OCI-LY1 (cell line): ENCODE data around the gene KRTAP10-10.
"Not testable (repeated sequence)": the region's sequence is repeated elsewhere in the genome, so short reads cannot be mapped to it uniquely, and the experiment has no call there.

Source experiments
- H2AFZ ChIP-seq: fragments of 200-600 bp; sonication (generic), shearing (Covaris generic); 2 replicates; pipeline ENCODE4 v1.6.0; 2014; ENCODE audit warnings: antibody characterized with exemption, mild to moderate bottlenecking, low read length
- H3F3A ChIP-seq: fragments of 200-600 bp; sonication (generic), shearing (Covaris generic); 2 replicates; pipeline ENCODE4 v1.6.0; 2014; ENCODE audit warnings: mild to moderate bottlenecking, antibody characterized with exemption, low read length, moderate library complexity; ENCODE audit not compliant: insufficient read depth
- H3K27ac ChIP-seq: fragments of 200-600 bp; sonication (generic); 2 replicates; pipeline ENCODE4 v1.5.1; 2014; ENCODE audit warnings: low read length, mixed run types, mild to moderate bottlenecking, low read depth; ENCODE audit not compliant: poor library complexity, severe bottlenecking
- H3K27me3 ChIP-seq: fragments of 200-600 bp; sonication (generic); 2 replicates; pipeline ENCODE4 v1.6.0; 2014; ENCODE audit warnings: antibody characterized with exemption, mild to moderate bottlenecking, low read length, moderate library complexity; ENCODE audit not compliant: insufficient read depth
- H3K36me3 ChIP-seq: fragments of 200-600 bp; sonication (generic); 2 replicates; pipeline ENCODE4 v1.6.1; 2014; ENCODE audit warnings: mild to moderate bottlenecking, antibody characterized with exemption, low read length, moderate library complexity, mixed read lengths; ENCODE audit not compliant: insufficient read depth
- H3K4me1 ChIP-seq: fragments of 200-600 bp; sonication (generic); 2 replicates; pipeline ENCODE4 v1.5.1; 2014; ENCODE audit warnings: mild to moderate bottlenecking, low read length, moderate library complexity; ENCODE audit not compliant: insufficient read depth, severe bottlenecking
- H3K4me2 ChIP-seq: fragments of 200-600 bp; sonication (generic), shearing (Covaris generic); 2 replicates; pipeline ENCODE4 v1.6.1; 2014; ENCODE audit warnings: low read length
- H3K4me3 ChIP-seq: fragments of 200-600 bp; sonication (generic); 2 replicates; pipeline ENCODE4 v1.5.1; 2014; ENCODE audit warnings: low read length, low read depth, mild to moderate bottlenecking, mixed read lengths; ENCODE audit not compliant: poor library complexity, severe bottlenecking
- H3K79me2 ChIP-seq: fragments of 200-600 bp; shearing (Covaris generic); 2 replicates; pipeline ENCODE4 v1.6.1; 2016; ENCODE audit warnings: mixed run types, low read length, mixed read lengths; ENCODE audit not compliant: insufficient read depth
- H3K9ac ChIP-seq: fragments of 200-600 bp; sonication (generic), shearing (Covaris generic); 2 replicates; pipeline ENCODE4 v1.6.1; 2014; ENCODE audit warnings: mild to moderate bottlenecking, low read length, mixed read lengths
- H3K9me2 ChIP-seq: fragments of 200-600 bp; sonication (generic), shearing (Covaris generic); 2 replicates; pipeline ENCODE4 v1.6.1; 2014; ENCODE audit warnings: low read depth, mild to moderate bottlenecking, low read length, mixed read lengths
- H3K9me3 ChIP-seq: fragments of 200-600 bp; shearing (Covaris generic); 2 replicates; pipeline ENCODE4 v1.6.1; 2014; ENCODE audit warnings: low read length, mixed read lengths
- H4K20me1 ChIP-seq: fragments of 200-600 bp; sonication (generic), shearing (Covaris generic); 2 replicates; pipeline ENCODE4 v1.6.0; 2016; ENCODE audit warnings: mild to moderate bottlenecking, low read length; ENCODE audit not compliant: insufficient read depth
- CTCF ChIP-seq: fragments of 200-600 bp; sonication (generic), shearing (Covaris generic); IDR thresholded peaks from 2 replicates; pipeline ENCODE4 v1.5.1; 2017; ENCODE audit warnings: mild to moderate bottlenecking, antibody characterized with exemption, low read length, moderate library complexity, mixed read lengths
- EZH2 ChIP-seq: fragments of 200-600 bp; sonication (generic), shearing (Covaris generic); IDR thresholded peaks from 2 replicates; pipeline ENCODE4 v1.8.0; 2017; ENCODE audit warnings: borderline replicate concordance, mixed run types, mild to moderate bottlenecking, antibody characterized with exemption, low read length, moderate library complexity, mixed read lengths

The KRTAP10-10 gene

GRCh38 chr21:44626262-44626661 is 10.9 kb upstream of the KRTAP10-10 start:
- no peaks in the 10 kb centered on the region for H3K36me3 ChIP-seq
- no peak overlapping the region for H3K4me2 ChIP-seq
- peaks cover 10% of the 10 kb centered on the region for H3K9me3 ChIP-seq
- no peak overlapping the region for H3K4me3 ChIP-seq
- no peaks in the 10 kb centered on the region for H3F3A ChIP-seq
- H4K20me1 ChIP-seq = no peaks in the 10 kb centered on the region
- H3K79me2 ChIP-seq = no peaks in the 10 kb centered on the region
- H3K9me2 ChIP-seq = no peaks in the 10 kb centered on the region
- no peak overlapping the region for H3K27ac ChIP-seq
- H3K4me1 ChIP-seq = no peaks in the 10 kb centered on the region
- H3K27me3 ChIP-seq = no peaks in the 10 kb centered on the region
- no peak overlapping the region for H3K9ac ChIP-seq
- H2AFZ ChIP-seq = no peak overlapping the region
- TF ChIP-seq EZH2 (no peak), CTCF (no peak)

- Histone ChIP-seq H3K9ac (no peak within 1 kb of the TSS), H3K27ac (no peak within 1 kb of the TSS), H3K79me2 (no peaks in the 10 kb centered on the region), H2AFZ (no peak within 1 kb of the TSS), H3K36me3 (no peaks in the 10 kb centered on the region), H3K9me2 (no peaks in the 10 kb centered on the region), H3K9me3 (peaks cover 10% of the 10 kb centered on the region), H3F3A (no peaks in the 10 kb centered on the region), H4K20me1 (no peaks in the 10 kb centered on the region), H3K4me1 (no peaks in the 10 kb centered on the region), H3K4me2 (no peak within 1 kb of the TSS), H3K27me3 (no peaks in the 10 kb centered on the region), H3K4me3 (no peak within 1 kb of the TSS)
- TF ChIP-seq EZH2 = no peak
- TF ChIP-seq CTCF = no peak
These were observed 10.4 kb upstream of the KRTAP10-10 start, which contains the start of gene KRTAP10-9 for GRCh38 chr21:44626673-44627143. TSS of gene KRTAP10-9 (plus strand) at chr21:44627093. CDS start at chr21:44627172, 79 bp downstream.

GRCh38 chr21:44627181-44627822 is 9.9 kb upstream of the KRTAP10-10 start:
- not testable (repeated sequence) for H3K9ac ChIP-seq, H3K4me1 ChIP-seq, H3K27me3 ChIP-seq, H3K4me3 ChIP-seq, H4K20me1 ChIP-seq, H2AFZ ChIP-seq, H3K9me2 ChIP-seq, H3K79me2 ChIP-seq, H3K4me2 ChIP-seq, H3F3A ChIP-seq, H3K27ac ChIP-seq, H3K36me3 ChIP-seq
- H3K9me3 ChIP-seq = peaks cover 13% of the 10 kb centered on the region

- peaks cover 13% of the 10 kb centered on the region for H3K9me3 ChIP-seq
- H2AFZ ChIP-seq, H3K36me3 ChIP-seq, H3K27ac ChIP-seq, H3K9me2 ChIP-seq, H3F3A ChIP-seq, H3K4me3 ChIP-seq, H3K9ac ChIP-seq, H4K20me1 ChIP-seq, H3K79me2 ChIP-seq, H3K4me2 ChIP-seq, H3K4me1 ChIP-seq, H3K27me3 ChIP-seq: not testable (repeated sequence)
These were observed 9.3 kb upstream of the KRTAP10-10 start for GRCh38 chr21:44627831-44628233.
